Measurements from ENCODE around the gene WFDC1.

WFDC1 gene

DNA sequence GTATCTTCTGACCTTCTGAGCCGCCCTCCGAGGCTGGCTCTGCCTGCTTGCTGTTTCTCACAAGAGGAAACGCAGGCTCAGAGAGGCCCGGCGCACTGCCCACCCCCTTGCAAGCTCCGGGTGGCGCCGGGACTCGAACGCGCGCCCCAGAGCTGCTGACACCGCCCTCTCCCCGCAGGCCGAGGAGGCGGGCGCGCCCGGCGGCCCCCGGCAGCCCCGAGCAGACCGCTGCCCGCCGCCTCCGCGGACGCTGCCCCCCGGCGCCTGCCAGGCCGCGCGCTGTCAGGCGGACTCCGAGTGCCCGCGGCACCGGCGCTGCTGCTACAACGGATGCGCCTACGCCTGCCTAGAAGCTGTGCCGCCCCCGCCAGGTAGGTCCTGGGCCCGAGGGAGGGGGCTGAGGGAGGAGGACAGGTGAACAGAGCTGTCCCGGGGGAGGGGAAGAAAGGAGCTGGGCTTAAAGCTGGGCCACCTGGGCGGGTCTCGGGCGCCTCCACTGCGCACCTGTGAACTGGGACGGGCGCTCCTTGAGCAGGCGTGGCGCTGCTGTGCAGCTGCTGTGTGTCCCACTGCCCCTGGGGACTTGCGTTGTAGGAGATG lies 18.2 kb downstream of the WFDC1 start:
- TF ChIP-seq, protein P1, sequence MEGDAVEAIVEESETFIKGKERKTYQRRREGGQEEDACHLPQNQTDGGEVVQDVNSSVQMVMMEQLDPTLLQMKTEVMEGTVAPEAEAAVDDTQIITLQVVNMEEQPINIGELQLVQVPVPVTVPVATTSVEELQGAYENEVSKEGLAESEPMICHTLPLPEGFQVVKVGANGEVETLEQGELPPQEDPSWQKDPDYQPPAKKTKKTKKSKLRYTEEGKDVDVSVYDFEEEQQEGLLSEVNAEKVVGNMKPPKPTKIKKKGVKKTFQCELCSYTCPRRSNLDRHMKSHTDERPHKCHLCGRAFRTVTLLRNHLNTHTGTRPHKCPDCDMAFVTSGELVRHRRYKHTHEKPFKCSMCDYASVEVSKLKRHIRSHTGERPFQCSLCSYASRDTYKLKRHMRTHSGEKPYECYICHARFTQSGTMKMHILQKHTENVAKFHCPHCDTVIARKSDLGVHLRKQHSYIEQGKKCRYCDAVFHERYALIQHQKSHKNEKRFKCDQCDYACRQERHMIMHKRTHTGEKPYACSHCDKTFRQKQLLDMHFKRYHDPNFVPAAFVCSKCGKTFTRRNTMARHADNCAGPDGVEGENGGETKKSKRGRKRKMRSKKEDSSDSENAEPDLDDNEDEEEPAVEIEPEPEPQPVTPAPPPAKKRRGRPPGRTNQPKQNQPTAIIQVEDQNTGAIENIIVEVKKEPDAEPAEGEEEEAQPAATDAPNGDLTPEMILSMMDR (IDR thresholded peaks at IDR 0.05) = no peak
- H2AFZ ChIP-seq = no peak overlapping the region
- H3K4me3 ChIP-seq (ENCODE audit: low read depth, low read length) = no peak overlapping the region
- no peak overlapping the region for H3K9ac ChIP-seq
- H3K9me3 ChIP-seq (ENCODE audit: control insufficient read depth, low read length) = no peaks in the 10 kb centered on the region
- H3K79me2 ChIP-seq = no peaks in the 10 kb centered on the region
- no peaks in the 10 kb centered on the region for H3K27me3 ChIP-seq (ENCODE audit: control insufficient read depth, insufficient read depth, low read length)
- H3K4me1 ChIP-seq = peaks cover 3% of the 10 kb centered on the region
- no peak overlapping the region for H3K27ac ChIP-seq
- H3K36me3 ChIP-seq (ENCODE audit: control insufficient read depth, insufficient read depth, low read length) = no peaks in the 10 kb centered on the region
- H3K4me2 ChIP-seq (ENCODE audit: low read length) = no peak overlapping the region

DNA sequence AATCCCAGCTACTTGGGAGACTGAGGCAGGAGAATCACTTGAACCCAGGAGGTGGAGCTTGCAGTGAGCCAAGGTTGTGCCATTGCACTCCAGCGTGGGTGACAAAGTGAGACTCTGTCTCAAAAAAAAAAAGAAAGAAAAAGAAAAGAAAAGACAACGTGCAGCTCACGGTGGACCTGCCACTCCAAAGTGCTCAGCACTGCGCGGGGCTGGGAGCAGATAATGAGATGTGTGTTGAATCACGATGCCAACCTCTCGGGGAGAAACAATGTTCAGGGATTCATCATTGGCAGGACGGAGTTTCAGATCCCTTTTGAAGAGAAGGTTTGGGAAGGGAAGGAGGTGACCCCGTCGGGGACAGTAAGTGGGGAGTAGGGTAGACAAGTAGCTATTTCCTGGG lies 19.2 kb downstream of the WFDC1 start:
- H3K9ac ChIP-seq = no peak overlapping the region
- TF ChIP-seq, protein P1 (IDR thresholded peaks at IDR 0.05) = no peak

DNA sequence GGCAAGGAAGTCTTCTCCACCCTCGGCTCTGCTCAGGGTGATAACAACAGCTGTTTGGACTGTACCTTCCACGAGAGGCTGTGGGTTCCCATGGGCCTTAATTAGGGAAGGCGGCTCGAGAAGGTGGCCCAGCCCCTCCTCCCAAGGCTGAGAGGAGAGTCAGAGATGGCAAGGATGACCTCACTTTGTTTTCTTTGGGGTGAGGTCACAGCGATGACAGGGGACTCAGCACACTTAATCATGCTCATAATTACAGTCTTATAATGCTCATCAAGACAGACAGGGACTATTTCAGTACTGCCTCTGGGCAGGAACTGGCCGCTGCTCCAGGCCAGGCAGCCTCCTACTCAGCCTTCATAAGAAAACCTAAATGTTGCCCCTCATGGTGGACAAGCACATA lies 19.7 kb downstream of the WFDC1 start:
- H3K36me3 ChIP-seq (ENCODE audit: control insufficient read depth, insufficient read depth, low read length) = no peaks in the 10 kb centered on the region
- TF ChIP-seq, protein P1 (IDR thresholded peaks at IDR 0.05) = no peak
- no peaks in the 10 kb centered on the region for H3K27me3 ChIP-seq (ENCODE audit: control insufficient read depth, insufficient read depth, low read length)
- no peaks in the 10 kb centered on the region for H3K79me2 ChIP-seq
- no peak overlapping the region for H3K27ac ChIP-seq
- H3K9ac ChIP-seq = no peak overlapping the region
- H3K4me1 ChIP-seq = no peaks in the 10 kb centered on the region
- H3K9me3 ChIP-seq (ENCODE audit: control insufficient read depth, low read length) = no peaks in the 10 kb centered on the region
- no peak overlapping the region for H3K4me2 ChIP-seq (ENCODE audit: low read length)
- no peak overlapping the region for H3K4me3 ChIP-seq (ENCODE audit: low read depth, low read length)
- H2AFZ ChIP-seq = no peak overlapping the region

More for the DNA sequence above, 19.2 kb downstream of the WFDC1 start:
- no peak overlapping the region for H3K4me2 ChIP-seq (ENCODE audit: low read length)
- no peaks in the 10 kb centered on the region for H3K4me1 ChIP-seq
- no peaks in the 10 kb centered on the region for H3K9me3 ChIP-seq (ENCODE audit: control insufficient read depth, low read length)
- H3K27me3 ChIP-seq (ENCODE audit: control insufficient read depth, insufficient read depth, low read length) = no peaks in the 10 kb centered on the region
- H2AFZ ChIP-seq = no peak overlapping the region
- H3K79me2 ChIP-seq = no peaks in the 10 kb centered on the region
- H3K36me3 ChIP-seq (ENCODE audit: control insufficient read depth, insufficient read depth, low read length) = no peaks in the 10 kb centered on the region
- no peak overlapping the region for H3K27ac ChIP-seq
- H3K4me3 ChIP-seq (ENCODE audit: low read depth, low read length) = no peak overlapping the region

DNA sequence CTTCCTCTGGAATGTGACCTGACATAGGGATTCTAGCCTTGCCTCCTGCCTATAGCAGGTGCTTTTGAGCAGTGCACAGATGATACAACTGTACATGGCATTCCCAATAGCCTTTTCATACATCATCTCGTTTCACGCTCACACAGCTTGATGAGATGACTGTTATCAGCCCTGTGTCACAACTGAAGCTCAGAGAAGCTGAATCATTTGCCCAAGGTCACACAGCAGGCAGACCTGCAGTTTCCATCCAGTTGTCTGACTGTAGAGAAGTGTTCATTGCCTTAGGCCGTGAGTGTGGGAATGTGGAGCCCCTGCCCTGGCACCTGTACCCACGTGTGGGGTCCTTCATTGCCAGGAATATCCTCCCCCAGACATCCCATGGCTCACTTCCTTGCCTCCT lies 20.1 kb downstream of the WFDC1 start:
- TF ChIP-seq, protein P1 (IDR thresholded peaks at IDR 0.05) = no peak
- no peak overlapping the region for H3K4me3 ChIP-seq (ENCODE audit: low read depth, low read length)
- H3K27ac ChIP-seq = no peak overlapping the region
- H3K4me1 ChIP-seq = no peaks in the 10 kb centered on the region
- no peaks in the 10 kb centered on the region for H3K9me3 ChIP-seq (ENCODE audit: control insufficient read depth, low read length)
- H3K27me3 ChIP-seq (ENCODE audit: control insufficient read depth, insufficient read depth, low read length) = no peaks in the 10 kb centered on the region
- no peaks in the 10 kb centered on the region for H3K79me2 ChIP-seq
- H3K9ac ChIP-seq = no peak overlapping the region
- no peaks in the 10 kb centered on the region for H3K36me3 ChIP-seq (ENCODE audit: control insufficient read depth, insufficient read depth, low read length)
- no peak overlapping the region for H3K4me2 ChIP-seq (ENCODE audit: low read length)
- no peak overlapping the region for H2AFZ ChIP-seq

DNA sequence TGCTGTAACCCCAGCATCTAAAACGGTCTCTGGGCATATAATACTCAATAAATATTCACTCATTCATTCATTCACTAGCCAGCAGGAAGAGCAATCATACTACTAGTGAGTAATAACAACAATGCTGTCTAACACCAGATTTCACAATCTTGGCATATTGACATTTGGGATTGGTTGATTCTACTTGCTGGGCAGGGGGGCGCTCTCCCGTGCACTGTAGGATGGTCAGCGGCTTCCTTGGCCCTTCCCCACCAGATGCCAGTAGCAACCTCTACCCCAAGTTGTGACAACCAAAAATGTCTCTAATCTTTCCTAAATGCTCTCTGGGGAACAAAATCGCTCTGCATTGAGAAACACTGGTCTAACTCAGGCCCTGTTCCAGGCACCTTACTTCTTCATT lies 20.7 kb downstream of the WFDC1 start:
- Histone ChIP-seq H3K79me2 (no peaks in the 10 kb centered on the region), H3K27ac (no peak overlapping the region), H2AFZ (no peak overlapping the region)

More for the DNA sequence above, 20.7 kb downstream of the WFDC1 start:
- Histone ChIP-seq H3K4me2 (ENCODE audit: low read length) (no peak overlapping the region), H3K4me3 (ENCODE audit: low read depth, low read length) (no peak overlapping the region), H3K36me3 (ENCODE audit: control insufficient read depth, insufficient read depth, low read length) (no peaks in the 10 kb centered on the region), H3K4me1 (no peaks in the 10 kb centered on the region), H3K9ac (no peak overlapping the region), H3K9me3 (ENCODE audit: control insufficient read depth, low read length) (no peaks in the 10 kb centered on the region), H3K27me3 (ENCODE audit: control insufficient read depth, insufficient read depth, low read length) (no peaks in the 10 kb centered on the region)
- TF ChIP-seq, protein P1 (IDR thresholded peaks at IDR 0.05) = no peak

Measured in parathyroid adenoma (tissue), 2 donors.